ENCODE data around the gene MAP3K6. TPM values are rescaled to one million over a fixed set of nuclear protein-coding genes. Genes with fewer than 3 reads are reported as not detected.

MAP3K6 gene
- polyA plus RNA-seq, 1 donor from 2014 or later = 4.4 TPM

- peak overlapping the region; percentile 73 for H2AFZ ChIP-seq (ENCODE audit: low read depth, low read length)
- H3K27me3 ChIP-seq (ENCODE audit: insufficient read depth, low read depth, low read length) = no peaks in the 10 kb centered on the region
- peak overlapping the region; percentile 95 for H3K4me3 ChIP-seq (ENCODE audit: low read length)
- H3K27ac ChIP-seq (ENCODE audit: low read length) = peak overlapping the region; percentile 92
- no peaks in the 10 kb centered on the region for H4K20me1 ChIP-seq (ENCODE audit: insufficient read depth)
- H3K9me3 ChIP-seq (ENCODE audit: low read length) = no peaks in the 10 kb centered on the region
- H3K9ac ChIP-seq (ENCODE audit: low read length) = peak overlapping the region; percentile 96
- H3K79me2 ChIP-seq (replicated peaks; ENCODE audit: insufficient read depth, low read length) = peaks cover 35% of the 10 kb centered on the region
- H3F3A ChIP-seq (ENCODE audit: insufficient read depth, low read length, poor library complexity, severe bottlenecking) = no peaks in the 10 kb centered on the region
- peak overlapping the region; percentile 72 for H3K4me2 ChIP-seq (ENCODE audit: low read length)
- no peak for TF ChIP-seq POLR2AphosphoS5 (IDR thresholded peaks at IDR 0.05)
- TF ChIP-seq MXI1 (conservative IDR thresholded peaks at IDR 0.05; ENCODE audit: poor library complexity, severe bottlenecking) = peak; percentile 57
- no peaks in the 10 kb centered on the region for H3K9me2 ChIP-seq (ENCODE audit: insufficient read depth, low read length)
- no peaks in the 10 kb centered on the region for H3K36me3 ChIP-seq (ENCODE audit: insufficient read depth, low read length)
These were observed 44.1 kb downstream of the MAP3K6 start for GRCh38 chr1:27322569-27323240.

- peak within 1 kb of the TSS; percentile 92 for H3K27ac ChIP-seq (ENCODE audit: low read length)
- peak within 1 kb of the TSS; percentile 96 for H3K9ac ChIP-seq (ENCODE audit: low read length)
- no peaks in the 10 kb centered on the region for H3F3A ChIP-seq (ENCODE audit: insufficient read depth, low read length, poor library complexity, severe bottlenecking)
- no peaks in the 10 kb centered on the region for H3K9me2 ChIP-seq (ENCODE audit: insufficient read depth, low read length)
- H3K27me3 ChIP-seq (ENCODE audit: insufficient read depth, low read depth, low read length) = no peaks in the 10 kb centered on the region
- H2AFZ ChIP-seq (ENCODE audit: low read depth, low read length) = peak within 1 kb of the TSS; percentile 75
- peak; percentile 93 for TF ChIP-seq MXI1 (conservative IDR thresholded peaks at IDR 0.05; ENCODE audit: poor library complexity, severe bottlenecking)
- peak; percentile 80 for TF ChIP-seq POLR2AphosphoS5 (IDR thresholded peaks at IDR 0.05)
- TF ChIP-seq REST (IDR thresholded peaks at IDR 0.05; ENCODE audit: borderline replicate concordance) = peak; percentile 59
- TF ChIP-seq TAF1 (IDR thresholded peaks at IDR 0.05; ENCODE audit: low read depth) = peak; percentile 76
- no peak for TF ChIP-seq RAD21 (conservative IDR thresholded peaks at IDR 0.05)
- TF ChIP-seq EZH2 (IDR thresholded peaks at IDR 0.05; ENCODE audit: borderline replicate concordance, insufficient read depth, low read length, poor library complexity, severe bottlenecking) = no peak
- TF ChIP-seq SMC3 (conservative IDR thresholded peaks at IDR 0.05; ENCODE audit: poor library complexity) = peak; percentile 46
- TF ChIP-seq, protein P1, sequence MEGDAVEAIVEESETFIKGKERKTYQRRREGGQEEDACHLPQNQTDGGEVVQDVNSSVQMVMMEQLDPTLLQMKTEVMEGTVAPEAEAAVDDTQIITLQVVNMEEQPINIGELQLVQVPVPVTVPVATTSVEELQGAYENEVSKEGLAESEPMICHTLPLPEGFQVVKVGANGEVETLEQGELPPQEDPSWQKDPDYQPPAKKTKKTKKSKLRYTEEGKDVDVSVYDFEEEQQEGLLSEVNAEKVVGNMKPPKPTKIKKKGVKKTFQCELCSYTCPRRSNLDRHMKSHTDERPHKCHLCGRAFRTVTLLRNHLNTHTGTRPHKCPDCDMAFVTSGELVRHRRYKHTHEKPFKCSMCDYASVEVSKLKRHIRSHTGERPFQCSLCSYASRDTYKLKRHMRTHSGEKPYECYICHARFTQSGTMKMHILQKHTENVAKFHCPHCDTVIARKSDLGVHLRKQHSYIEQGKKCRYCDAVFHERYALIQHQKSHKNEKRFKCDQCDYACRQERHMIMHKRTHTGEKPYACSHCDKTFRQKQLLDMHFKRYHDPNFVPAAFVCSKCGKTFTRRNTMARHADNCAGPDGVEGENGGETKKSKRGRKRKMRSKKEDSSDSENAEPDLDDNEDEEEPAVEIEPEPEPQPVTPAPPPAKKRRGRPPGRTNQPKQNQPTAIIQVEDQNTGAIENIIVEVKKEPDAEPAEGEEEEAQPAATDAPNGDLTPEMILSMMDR (IDR thresholded peaks at IDR 0.05; ENCODE audit: poor library complexity, severe bottlenecking) = peak; percentile 46
- peak; percentile 79 for TF ChIP-seq EP300 (conservative IDR thresholded peaks at IDR 0.05; ENCODE audit: poor library complexity, severe bottlenecking)
- H3K36me3 ChIP-seq (ENCODE audit: insufficient read depth, low read length) = no peaks in the 10 kb centered on the region
- peaks cover 34% of the 10 kb centered on the region for H3K79me2 ChIP-seq (replicated peaks; ENCODE audit: insufficient read depth, low read length)
- peak within 1 kb of the TSS; percentile 95 for H3K4me3 ChIP-seq (ENCODE audit: low read length)
- H4K20me1 ChIP-seq (ENCODE audit: insufficient read depth) = no peaks in the 10 kb centered on the region
- no peaks in the 10 kb centered on the region for H3K9me3 ChIP-seq (ENCODE audit: low read length)
- peak within 1 kb of the TSS; percentile 83 for H3K4me2 ChIP-seq (ENCODE audit: low read length)
These were observed 44.8 kb downstream of the MAP3K6 start, which contains the start of gene TMEM222 for GRCh38 chr1:27321813-27322568. TMEM222 (plus strand) TSS chr1:27322163; CDS start chr1:27322198, 35 bp downstream.

Measured in neural cell (in vitro differentiated cells).